ENCODE results near the gene PHB1. TPM values are rescaled to one million over a fixed set of nuclear protein-coding genes. Genes with fewer than 3 reads are reported as not detected.
"Not testable (repeated sequence)": the region's sequence is repeated elsewhere in the genome, so short reads cannot be mapped to it uniquely, and the experiment has no call there.

PHB1 gene
- total RNA-seq, 1 experiment from 2014 or later, result 367 TPM

GRCh38 chr17:49431743-49432142 is 17.1 kb upstream of the PHB1 start:
- Histone ChIP-seq H3K4me1 (ENCODE audit: control insufficient read depth, insufficient read depth, low read length) (no peaks in the 10 kb centered on the region), H3K27ac (ENCODE audit: low read length) (no peak overlapping the region), H3K36me3 (ENCODE audit: control insufficient read depth, insufficient read depth, low read length) (no peaks in the 10 kb centered on the region), H3K27me3 (ENCODE audit: control insufficient read depth, insufficient read depth, low read length) (peaks cover 11% of the 10 kb centered on the region), H3K9me3 (ENCODE audit: control insufficient read depth, insufficient read depth, low read depth, low read length) (no peaks in the 10 kb centered on the region), H3K4me3 (ENCODE audit: low read depth in 2 of 2, low read length in 2 of 2) (no peak overlapping the region)
- TF ChIP-seq POLR2AphosphoS5 (IDR thresholded peaks at IDR 0.05; ENCODE audit: low read depth, low read length) (no peak), SIN3A (IDR thresholded peaks at IDR 0.05; ENCODE audit: borderline replicate concordance, insufficient read depth, low read depth, low read length) (no peak), REST (IDR thresholded peaks at IDR 0.05; ENCODE audit: insufficient read depth in 1 of 2, low read depth in 2 of 2, low read length in 1 of 2) (no peak), TCF7L2 (IDR thresholded peaks at IDR 0.05; ENCODE audit: low read depth, low read length) (no peak), CTCF (IDR thresholded peaks at IDR 0.05) (no peak)
- in situ Hi-C loops (cut with HindIII; ENCODE audit: low pct_unique_long_range_greater_than_20kb, low sequenced_read_pairs), result no loop called here
- BruUV-seq (replicated peaks), result no TSS peak
- ATAC-seq (no peak), DNase-seq (ENCODE audit: low read depth, low spot score) (no peak)
- CTCF ChIA-PET, result no interaction called here
- POLR2A ChIA-PET, result no interaction called here
- intact Hi-C loops (cut with micrococcal nuclease; ENCODE audit: unreplicated experiment), result no loop called here

GRCh38 chr17:49425004-49425286 is 10.3 kb upstream of the PHB1 start:
- ChIA-PET POLR2A (no interaction called here), CTCF (no interaction called here)
- H3K27me3 ChIP-seq (ENCODE audit: control insufficient read depth, insufficient read depth, low read length), result peaks cover 10% of the 10 kb centered on the region; the same call in 1 of the 2 replicates
- intact Hi-C loops (cut with micrococcal nuclease; ENCODE audit: unreplicated experiment), result no loop called here
- H3K4me3 ChIP-seq (ENCODE audit: low read depth in 2 of 2, low read length in 2 of 2), result no peak overlapping the region
- no peak for TF ChIP-seq POLR2AphosphoS5 (IDR thresholded peaks at IDR 0.05; ENCODE audit: low read depth, low read length)
- TF ChIP-seq SIN3A (IDR thresholded peaks at IDR 0.05; ENCODE audit: borderline replicate concordance, insufficient read depth, low read depth, low read length), result no peak
- TF ChIP-seq REST (IDR thresholded peaks at IDR 0.05; ENCODE audit: insufficient read depth in 1 of 2, low read depth in 2 of 2, low read length in 1 of 2), result no peak
- TF ChIP-seq CTCF (IDR thresholded peaks at IDR 0.05), result no peak
- TF ChIP-seq TCF7L2 (IDR thresholded peaks at IDR 0.05; ENCODE audit: low read depth, low read length), result no peak
- DNase-seq (ENCODE audit: low read depth, low spot score), result no peak
- no peak overlapping the region for H3K27ac ChIP-seq (ENCODE audit: low read length)
- no peak for ATAC-seq
- in situ Hi-C loops (cut with HindIII; ENCODE audit: low pct_unique_long_range_greater_than_20kb, low sequenced_read_pairs), result no loop called here
- H3K36me3 ChIP-seq (ENCODE audit: control insufficient read depth, insufficient read depth, low read length), result no peaks in the 10 kb centered on the region
- no peaks in the 10 kb centered on the region for H3K4me1 ChIP-seq (ENCODE audit: control insufficient read depth, insufficient read depth, low read length)
- peaks cover 6% of the 10 kb centered on the region; the same call in 1 of the 2 replicates for H3K9me3 ChIP-seq (ENCODE audit: control insufficient read depth, insufficient read depth, low read depth, low read length)
- no TSS peak for BruUV-seq (replicated peaks)

- CTCF ChIA-PET; intact Hi-C loops (cut with micrococcal nuclease; ENCODE audit: unreplicated experiment); H3K27me3 ChIP-seq (ENCODE audit: control insufficient read depth, insufficient read depth, low read length); H3K36me3 ChIP-seq (ENCODE audit: control insufficient read depth, insufficient read depth, low read length); H3K27ac ChIP-seq (ENCODE audit: low read length); ATAC-seq; H3K4me1 ChIP-seq (ENCODE audit: control insufficient read depth, insufficient read depth, low read length); H3K4me3 ChIP-seq (ENCODE audit: low read depth in 2 of 2, low read length in 2 of 2); BruUV-seq (replicated peaks); H3K9me3 ChIP-seq (ENCODE audit: control insufficient read depth, insufficient read depth, low read depth, low read length); DNase-seq (ENCODE audit: low read depth, low spot score); POLR2A ChIA-PET; in situ Hi-C loops (cut with HindIII; ENCODE audit: low pct_unique_long_range_greater_than_20kb, low sequenced_read_pairs): not testable (repeated sequence)
Measured at GRCh38 chr17:49424276-49425003, 9.8 kb upstream of the PHB1 start.
